ENCODE data around the gene EPHA3.

GRCh38 chr3:89232155-89232554, 124.7 kb downstream of the EPHA3 start:
- TF ChIP-seq EP300 (IDR thresholded peaks at IDR 0.05) (no peak), CTCF (IDR thresholded peaks at IDR 0.05) (no peak)

Data from ovary (tissue), 3 donors.